LNCaP clone FGC (cell line): Measurements from ENCODE around the gene PTPN14.
"Not testable (repeated sequence)": the region's sequence is repeated elsewhere in the genome, so short reads cannot be mapped to it uniquely, and the experiment has no call there.

Experiments
- DNase-seq: peaks from one replicate; pipeline ENCODE4 v3.0.0-alpha.2; 2011; ENCODE audit warnings: low read depth
- H3K4me3 ChIP-seq: 2 replicates; pipeline ENCODE4 v1.5.1; 2011; ENCODE audit warnings: mild to moderate bottlenecking, low read depth, low read length, control low read depth
- TF ChIP-seq, protein P1 (sequence below): IDR thresholded peaks from 2 replicates; pipeline ENCODE4 v1.5.1; 2012; ENCODE audit warnings: mild to moderate bottlenecking; ENCODE audit not compliant: control insufficient read depth, insufficient read depth; ENCODE audit errors: extremely low read depth

Gene PTPN14

DNA sequence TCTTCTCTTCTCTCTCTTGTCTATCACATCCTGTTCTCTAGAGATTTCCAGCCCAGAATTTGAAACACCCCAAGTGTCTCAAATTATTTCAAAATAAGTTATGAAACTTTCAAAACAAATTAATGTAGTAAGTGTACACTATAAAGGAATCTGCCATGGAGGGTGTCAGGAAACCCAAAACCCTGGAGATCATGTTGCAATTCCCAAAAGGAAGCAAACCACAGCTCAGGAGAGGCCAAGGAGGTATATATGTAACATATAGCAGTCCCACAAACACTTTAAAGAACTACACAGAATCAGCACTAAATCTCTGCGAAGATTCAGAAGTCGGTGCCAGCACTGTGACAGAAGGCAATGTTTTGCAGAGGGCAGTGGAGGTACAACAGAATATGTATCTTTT, 26.6 kb downstream of the PTPN14 start:
- TF ChIP-seq, protein P1, sequence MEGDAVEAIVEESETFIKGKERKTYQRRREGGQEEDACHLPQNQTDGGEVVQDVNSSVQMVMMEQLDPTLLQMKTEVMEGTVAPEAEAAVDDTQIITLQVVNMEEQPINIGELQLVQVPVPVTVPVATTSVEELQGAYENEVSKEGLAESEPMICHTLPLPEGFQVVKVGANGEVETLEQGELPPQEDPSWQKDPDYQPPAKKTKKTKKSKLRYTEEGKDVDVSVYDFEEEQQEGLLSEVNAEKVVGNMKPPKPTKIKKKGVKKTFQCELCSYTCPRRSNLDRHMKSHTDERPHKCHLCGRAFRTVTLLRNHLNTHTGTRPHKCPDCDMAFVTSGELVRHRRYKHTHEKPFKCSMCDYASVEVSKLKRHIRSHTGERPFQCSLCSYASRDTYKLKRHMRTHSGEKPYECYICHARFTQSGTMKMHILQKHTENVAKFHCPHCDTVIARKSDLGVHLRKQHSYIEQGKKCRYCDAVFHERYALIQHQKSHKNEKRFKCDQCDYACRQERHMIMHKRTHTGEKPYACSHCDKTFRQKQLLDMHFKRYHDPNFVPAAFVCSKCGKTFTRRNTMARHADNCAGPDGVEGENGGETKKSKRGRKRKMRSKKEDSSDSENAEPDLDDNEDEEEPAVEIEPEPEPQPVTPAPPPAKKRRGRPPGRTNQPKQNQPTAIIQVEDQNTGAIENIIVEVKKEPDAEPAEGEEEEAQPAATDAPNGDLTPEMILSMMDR = no peak
- H3K4me3 ChIP-seq = no peak overlapping the region
- DNase-seq = no peak

DNA sequence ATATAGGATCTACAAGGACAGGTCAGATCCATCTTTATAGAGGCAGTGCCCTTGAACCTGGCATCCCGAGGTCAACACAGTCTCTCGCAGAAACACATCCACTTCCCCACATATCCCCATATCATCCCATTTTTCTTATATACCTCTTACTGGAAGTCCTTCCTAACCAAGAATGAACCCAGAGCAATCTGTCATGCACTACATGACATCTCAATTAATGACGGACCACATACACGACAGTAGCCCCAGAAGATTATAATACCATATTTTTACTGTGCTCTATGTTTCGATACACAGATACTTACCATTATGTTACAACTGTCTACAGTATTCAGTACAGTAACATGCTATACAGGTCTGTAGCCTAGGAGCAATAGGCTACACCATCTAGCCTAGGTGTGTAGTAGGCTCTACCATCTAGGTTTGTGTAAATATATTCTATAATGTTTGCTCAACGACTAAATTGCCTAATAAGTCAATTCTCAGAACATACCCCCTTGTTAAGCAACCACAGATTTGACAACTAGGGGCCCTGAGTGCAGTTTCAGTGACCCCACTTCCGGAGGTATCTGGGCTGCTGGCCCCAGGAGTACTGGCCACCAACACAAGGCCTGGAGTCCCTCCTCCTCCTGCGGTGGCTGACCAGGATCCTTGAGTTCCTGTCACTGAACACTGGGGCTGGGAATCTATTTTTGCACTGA, 28.1 kb downstream of the PTPN14 start:
- no peak for DNase-seq
- TF ChIP-seq, protein P1 = no peak
- no peak overlapping the region for H3K4me3 ChIP-seq

DNA sequence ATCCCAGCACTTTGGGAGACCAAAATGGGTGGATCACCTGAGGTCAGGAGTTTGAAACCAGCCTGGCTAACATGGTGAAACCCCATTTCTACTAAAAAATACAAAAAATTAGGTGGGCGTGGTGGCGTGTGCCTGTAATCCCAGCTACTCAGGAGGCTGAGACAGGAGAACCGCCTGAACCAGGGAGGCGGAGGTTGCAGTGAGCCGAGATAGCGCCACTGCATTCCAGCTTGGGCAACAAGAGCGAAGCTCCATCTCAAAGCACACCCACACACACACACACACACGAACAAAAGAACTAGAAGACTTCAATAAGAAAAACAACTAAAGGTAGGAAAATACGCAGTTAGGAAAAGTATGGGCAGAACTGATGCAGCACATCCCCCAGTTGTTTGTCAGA, 29.9 kb downstream of the PTPN14 start:
- DNase-seq, H3K4me3 ChIP-seq: not testable (repeated sequence)

DNA sequence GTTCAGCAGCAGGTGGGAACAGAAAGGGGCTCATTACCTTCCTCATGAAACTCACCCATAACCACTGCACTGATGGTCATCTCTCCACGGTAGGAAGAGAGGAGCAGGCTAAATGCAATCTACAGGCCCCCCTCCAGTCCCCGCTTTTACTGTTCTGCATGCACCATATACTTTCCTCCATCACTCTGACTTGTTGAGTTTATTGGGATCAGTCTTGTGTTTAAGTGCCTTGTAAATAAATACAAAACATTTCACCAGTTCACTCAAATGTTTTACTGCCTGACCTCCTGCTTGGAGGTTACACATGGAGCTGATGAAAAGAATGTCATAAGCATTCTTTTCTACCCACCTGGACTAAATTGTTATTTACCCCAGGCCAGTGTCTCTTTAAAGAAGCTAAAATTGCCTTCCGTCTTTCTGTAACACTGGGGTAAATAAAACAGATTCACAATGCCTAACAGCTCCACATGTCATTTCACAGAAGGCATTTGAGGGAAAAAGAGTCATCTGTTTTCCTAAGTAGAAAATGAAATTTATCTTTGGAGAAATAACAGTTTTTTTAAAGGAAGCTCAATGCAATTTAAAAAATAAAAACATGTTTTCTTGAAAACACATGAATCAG, 30.7 kb downstream of the PTPN14 start:
- no peak overlapping the region for H3K4me3 ChIP-seq
- peak; percentile 48 for DNase-seq
- TF ChIP-seq, protein P1 = no peak

DNA sequence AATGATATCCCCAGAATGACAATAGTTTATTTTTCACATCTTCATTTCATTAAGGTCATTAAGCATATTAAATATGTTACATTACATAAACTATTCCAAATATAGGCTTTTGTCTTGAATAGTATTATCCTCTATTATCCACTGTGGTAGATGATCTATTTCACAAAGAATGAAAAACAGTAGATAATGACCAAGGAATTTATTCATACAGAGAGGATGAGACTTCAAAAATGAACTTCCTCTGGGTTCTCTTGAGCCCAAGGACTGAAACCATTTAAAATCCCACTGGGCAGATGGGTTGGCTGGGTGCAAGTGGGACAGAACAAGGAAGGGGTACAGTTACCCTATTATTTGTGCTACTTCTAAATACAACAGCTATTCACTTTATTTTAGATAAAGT, 33.0 kb downstream of the PTPN14 start:
- no peak for DNase-seq
- no peak overlapping the region for H3K4me3 ChIP-seq
- TF ChIP-seq, protein P1 = no peak

DNA sequence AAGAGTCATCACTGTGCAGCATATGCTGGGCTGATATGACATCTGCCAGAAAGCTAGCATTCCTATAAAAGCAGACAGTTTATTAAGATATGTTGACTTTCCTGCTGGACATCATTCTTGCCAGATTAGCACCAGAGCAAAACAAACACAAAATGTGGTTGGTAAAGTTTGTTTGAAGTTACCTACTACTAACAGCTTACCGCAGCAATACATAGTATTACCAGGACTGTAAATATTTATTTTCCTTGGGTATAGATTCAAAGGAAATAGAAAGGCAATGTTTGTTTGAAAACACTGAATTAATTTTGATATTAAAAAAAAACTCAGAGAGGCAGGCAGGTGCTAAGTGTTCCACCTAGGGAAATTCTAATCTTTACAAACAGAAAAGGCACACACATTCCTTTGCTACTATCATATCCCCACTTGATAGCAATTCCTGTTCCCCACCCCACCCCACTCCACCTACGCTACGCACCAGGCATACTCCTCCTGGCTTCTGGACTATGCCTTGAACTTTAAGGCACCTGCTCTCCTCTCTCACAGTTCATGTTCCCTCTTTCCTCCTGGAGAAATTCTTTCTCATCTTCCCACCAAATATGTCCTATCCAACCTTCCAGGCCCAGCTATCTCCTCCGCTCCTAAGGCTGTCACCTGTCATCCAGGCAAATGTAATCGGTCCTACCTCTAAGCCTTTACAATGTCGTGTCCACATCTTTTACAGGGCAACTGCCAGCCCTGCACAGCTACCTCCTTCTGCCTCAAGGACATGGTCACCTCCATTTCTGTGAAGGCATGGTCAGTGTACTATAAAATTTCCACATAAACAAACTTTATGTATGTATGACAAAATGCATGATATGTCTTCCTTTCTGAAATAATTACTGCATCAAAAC, 34.7 kb downstream of the PTPN14 start:
- DNase-seq = peak; percentile 90
- TF ChIP-seq, protein P1 = no peak

More for the DNA sequence above, 34.7 kb downstream of the PTPN14 start:
- H3K4me3 ChIP-seq = peak overlapping the region; percentile 21; the same call in 1 of the 2 replicates
